HG03378 (cell line): ENCODE data around the gene GFPT2.
"Not testable (repeated sequence)": the region's sequence is repeated elsewhere in the genome, so short reads cannot be mapped to it uniquely, and the experiment has no call there.

Experiments used
- ATAC-seq: cut with Tn5 transposase; IDR thresholded peaks from one replicate; pipeline ENCODE4 v1.9.1; 2021; ENCODE audit warnings: mild to moderate bottlenecking, moderate library complexity; ENCODE audit not compliant: unreplicated experiment

Gene GFPT2

GRCh38 chr5:180311216-180311615, 41.9 kb downstream of the GFPT2 start:
- no peak for ATAC-seq

GRCh38 chr5:180306796-180307195, 46.3 kb downstream of the GFPT2 start:
- ATAC-seq = no peak

DNA sequence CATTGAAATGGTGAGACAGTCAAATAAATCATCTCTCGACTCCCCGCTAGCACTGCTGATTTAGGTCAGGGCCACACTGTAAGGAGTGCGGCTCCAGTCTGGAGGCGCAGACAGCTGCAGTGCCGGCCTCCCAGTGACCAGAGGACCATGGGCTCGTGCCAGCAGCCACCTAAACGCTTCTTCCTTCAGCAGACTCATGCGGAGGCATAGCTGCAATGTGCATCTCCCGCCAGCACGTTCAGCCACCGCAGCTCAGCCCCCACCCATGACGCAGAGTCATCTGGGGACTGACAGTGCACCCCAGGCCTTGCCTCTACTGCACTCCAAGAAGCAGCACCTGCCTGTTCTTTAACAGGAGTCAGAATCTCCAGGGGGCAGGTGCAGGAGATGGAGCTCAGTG, 47.7 kb downstream of the GFPT2 start:
- ATAC-seq = no peak

- no peak for ATAC-seq
Measured at GRCh38 chr5:180304431-180305375, 48.4 kb downstream of the GFPT2 start.

GRCh38 chr5:180304016-180304292, 49.2 kb downstream of the GFPT2 start:
- ATAC-seq = no peak

- ATAC-seq = no peak
Measured at GRCh38 chr5:180303226-180304015, 49.7 kb downstream of the GFPT2 start.

DNA sequence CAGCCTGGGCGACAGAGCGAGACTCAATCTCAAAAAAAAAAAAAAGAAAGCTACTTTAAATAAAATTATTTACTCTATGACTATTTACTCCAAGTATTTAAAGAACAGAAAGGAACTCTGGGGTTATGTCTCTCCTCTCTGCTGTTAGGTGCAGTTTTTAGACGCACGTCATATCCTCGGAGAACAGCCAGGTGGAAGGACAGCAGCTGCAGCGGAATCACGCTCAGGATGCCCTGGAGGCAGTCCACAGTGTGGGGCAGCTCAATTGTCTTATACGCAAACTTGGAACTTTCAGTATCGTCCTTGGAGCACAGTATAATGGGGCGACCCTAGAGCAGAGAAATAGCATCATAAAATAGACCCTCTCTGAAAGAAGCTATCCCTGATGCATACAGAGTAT, 50.9 kb downstream of the GFPT2 start:
- no peak for ATAC-seq

DNA sequence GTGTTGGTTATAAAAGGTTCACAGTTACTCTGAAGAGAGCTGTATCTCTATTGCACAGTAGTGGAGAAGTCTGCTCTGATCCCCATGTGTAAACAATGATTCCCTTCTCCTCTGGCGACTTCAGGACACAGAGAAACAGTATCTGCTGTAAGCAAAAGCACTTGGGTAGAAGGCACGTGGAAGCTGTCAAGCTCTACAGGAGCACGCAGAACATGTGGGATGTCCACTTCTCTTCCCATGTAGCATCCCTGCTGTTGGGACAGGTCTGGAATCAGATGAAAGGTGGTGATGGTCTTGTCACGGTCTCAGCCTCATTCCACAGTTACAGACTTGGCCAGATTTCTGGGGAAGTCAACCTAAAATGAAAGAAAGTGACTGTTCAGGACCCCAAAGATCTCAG, 51.9 kb downstream of the GFPT2 start:
- no peak for ATAC-seq

GRCh38 chr5:180299526-180299925, 53.6 kb downstream of the GFPT2 start:
- ATAC-seq = no peak

GRCh38 chr5:180299014-180299413, 54.1 kb downstream of the GFPT2 start:
- ATAC-seq = not testable (repeated sequence)

GRCh38 chr5:180297587-180298282, 55.4 kb downstream of the GFPT2 start:
- no peak for ATAC-seq

DNA sequence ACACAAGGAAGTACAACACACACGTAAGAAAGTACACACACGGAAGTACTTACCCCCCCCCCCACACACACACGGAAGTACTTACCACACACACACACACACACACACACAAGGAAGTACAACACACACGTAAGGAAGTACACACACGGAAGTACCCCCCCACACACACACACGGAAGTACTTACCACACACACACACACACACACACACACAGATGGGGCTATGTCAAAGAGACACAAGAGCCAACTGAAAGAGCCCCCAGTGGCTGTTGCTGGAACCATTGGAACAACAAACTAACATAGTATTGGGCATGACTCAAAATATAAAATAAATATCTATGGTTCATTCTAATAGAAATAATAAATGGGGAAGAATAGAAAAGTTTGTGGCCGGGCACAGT, 56.4 kb downstream of the GFPT2 start:
- ATAC-seq = no peak

DNA sequence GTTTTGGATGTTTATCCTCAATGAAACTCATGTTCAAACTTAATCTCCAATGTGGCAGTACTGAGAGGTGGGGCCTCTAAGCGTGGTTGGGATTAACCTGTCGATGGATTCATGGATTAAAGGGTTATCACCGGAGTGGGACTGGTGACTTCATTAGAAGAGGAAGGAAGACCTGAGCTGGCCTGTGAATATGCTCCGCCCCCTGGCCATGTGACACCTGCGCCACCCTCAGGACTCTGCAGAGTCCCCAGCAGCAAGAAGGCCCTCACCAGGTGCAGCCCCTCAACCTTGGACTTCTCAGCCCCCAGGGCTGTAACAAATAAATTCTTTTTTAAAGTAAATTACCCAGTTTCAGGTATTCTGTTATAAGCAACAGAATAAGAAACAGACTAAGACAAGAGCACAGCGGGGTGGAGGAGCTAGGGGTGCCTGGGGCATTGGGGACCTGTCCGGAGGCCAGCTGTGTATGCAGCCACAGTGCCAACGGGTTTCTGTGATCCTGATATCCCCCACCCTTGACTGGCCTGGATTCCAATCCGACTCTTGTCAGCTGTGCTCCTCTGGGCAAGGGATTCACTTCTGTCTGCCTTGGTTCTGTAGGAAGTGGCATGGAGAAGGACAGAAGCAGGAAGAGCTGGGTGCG, 58.1 kb downstream of the GFPT2 start:
- ATAC-seq = no peak

GRCh38 chr5:180294411-180294810, 58.7 kb downstream of the GFPT2 start:
- ATAC-seq = no peak

GRCh38 chr5:180291943-180292831, 60.9 kb downstream of the GFPT2 start, which contains the start of gene MAPK9:
Gene MAPK9, minus strand, starts transcription at chr5:180292083. Its CDS starts 11,522 bp downstream, at chr5:180280561.
- ATAC-seq = peak; percentile 60

DNA sequence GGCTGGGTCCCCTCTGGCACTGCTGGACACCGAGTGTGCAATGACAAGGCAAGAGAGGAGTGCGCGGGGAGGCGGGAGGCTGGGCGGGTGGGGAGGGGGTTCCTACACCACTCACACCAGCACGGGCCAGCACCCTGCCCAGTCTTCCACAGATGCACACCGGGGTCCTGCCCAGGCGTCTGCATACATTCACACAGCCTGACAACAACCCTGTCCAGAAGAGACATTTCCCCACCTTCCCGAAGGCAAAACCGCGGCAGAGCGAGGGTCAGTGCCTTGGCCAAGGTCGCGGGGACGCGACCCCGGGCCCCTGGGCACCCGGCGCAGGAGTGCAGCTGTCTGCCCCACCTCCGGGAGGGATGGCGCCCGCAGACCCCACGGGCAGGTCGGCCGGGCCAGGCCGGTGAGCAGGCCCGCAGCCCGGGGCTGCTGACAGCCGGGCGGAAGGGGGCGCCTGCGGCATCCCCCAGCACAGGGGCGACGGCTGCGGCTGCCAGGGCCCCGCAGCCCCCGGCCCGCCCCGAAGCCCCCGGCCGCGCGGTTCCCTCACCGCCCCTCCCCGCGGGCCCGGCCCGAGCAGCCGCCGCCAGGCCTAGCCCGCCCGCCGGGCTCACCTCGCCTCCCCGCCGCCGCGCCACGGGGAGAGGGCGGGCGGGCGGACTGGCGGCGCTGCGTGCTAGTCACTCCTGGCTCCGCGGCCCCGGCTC, 61.7 kb downstream of the GFPT2 start:
- ATAC-seq = peak; percentile 16

DNA sequence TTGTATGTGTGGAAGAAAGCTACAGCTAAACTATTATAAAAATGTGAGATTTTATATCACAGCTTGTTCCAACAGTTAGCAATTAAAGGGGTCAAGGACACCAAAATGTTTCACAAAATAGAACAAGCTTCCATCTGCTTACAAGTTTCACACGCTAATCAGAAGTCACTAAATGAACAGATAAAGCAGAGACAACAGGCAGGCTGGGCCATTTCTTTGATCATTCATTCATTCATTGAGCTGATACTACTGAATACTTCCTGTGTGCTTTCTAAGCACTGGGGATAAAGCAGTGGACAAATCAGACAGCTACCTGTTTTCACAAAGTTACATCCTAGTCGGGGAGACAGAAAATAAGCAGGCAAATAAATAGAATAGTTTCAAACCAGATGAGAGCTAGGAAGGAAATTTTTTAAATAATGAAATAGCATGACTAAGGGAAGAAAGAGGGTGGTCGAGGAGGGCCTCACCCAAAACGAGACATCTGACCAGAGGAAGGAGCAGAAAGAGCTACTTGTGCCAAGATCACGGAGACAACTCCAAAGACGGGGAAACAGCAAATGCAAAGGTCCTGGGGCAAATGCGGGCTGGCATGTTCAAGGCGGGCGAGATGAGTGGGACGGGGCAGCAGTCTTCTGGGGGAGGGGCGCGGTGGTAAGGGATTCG, 62.4 kb downstream of the GFPT2 start:
- no peak for ATAC-seq

GRCh38 chr5:180289966-180290365, 63.2 kb downstream of the GFPT2 start:
- ATAC-seq = no peak

GRCh38 chr5:180289433-180289832, 63.7 kb downstream of the GFPT2 start:
- no peak for ATAC-seq
